Activated T-helper 17 cell treated with anti-CD3 and anti-CD28 coated beads, Interleukin-2, amount 50 U/mL, for 72 hours (primary cell): ENCODE measurements around the gene PDZD2. TPM values are rescaled to one million over a fixed set of nuclear protein-coding genes. Genes with fewer than 3 reads are reported as not detected.
"Not testable (repeated sequence)": the region's sequence is repeated elsewhere in the genome, so short reads cannot be mapped to it uniquely, and the experiment has no call there.

Source experiments
- ATAC-seq: fragments of 150-1000 bp; cut with Tn5 transposase; replicated peaks from 2 replicates; pipeline ENCODE4 v1.10.0; 2021; ENCODE audit warnings: mild to moderate bottlenecking, moderate library complexity
- H3K27ac Mint-ChIP-seq: one replicate; pipeline ENCODE4 v1.8.0; 2022; ENCODE audit warnings: mixed read lengths
- H3K27me3 Mint-ChIP-seq: one replicate; pipeline ENCODE4 v1.8.0; 2022; ENCODE audit warnings: mixed read lengths
- H3K36me3 Mint-ChIP-seq: one replicate; pipeline ENCODE4 v1.8.0; 2022; ENCODE audit warnings: low read depth, mild to moderate bottlenecking, mixed read lengths
- H3K4me1 Mint-ChIP-seq: one replicate; pipeline ENCODE4 v1.8.0; 2022; ENCODE audit warnings: mixed read lengths
- H3K4me3 Mint-ChIP-seq: one replicate; pipeline ENCODE4 v1.8.0; 2022; ENCODE audit warnings: mild to moderate bottlenecking, mixed read lengths
- H3K9me3 Mint-ChIP-seq: one replicate; pipeline ENCODE4 v1.8.0; 2022; ENCODE audit warnings: mixed read lengths
- total RNA-seq, 2 donors: library from RNA; stranded (reverse); gene quantifications; one replicate each; pipeline ENCODE4 v1.2.3, GENCODE V29; 2022

Gene PDZD2
- total RNA-seq, 2 donors from 2014 or later, result 0.53 TPM; not detected in 1

DNA sequence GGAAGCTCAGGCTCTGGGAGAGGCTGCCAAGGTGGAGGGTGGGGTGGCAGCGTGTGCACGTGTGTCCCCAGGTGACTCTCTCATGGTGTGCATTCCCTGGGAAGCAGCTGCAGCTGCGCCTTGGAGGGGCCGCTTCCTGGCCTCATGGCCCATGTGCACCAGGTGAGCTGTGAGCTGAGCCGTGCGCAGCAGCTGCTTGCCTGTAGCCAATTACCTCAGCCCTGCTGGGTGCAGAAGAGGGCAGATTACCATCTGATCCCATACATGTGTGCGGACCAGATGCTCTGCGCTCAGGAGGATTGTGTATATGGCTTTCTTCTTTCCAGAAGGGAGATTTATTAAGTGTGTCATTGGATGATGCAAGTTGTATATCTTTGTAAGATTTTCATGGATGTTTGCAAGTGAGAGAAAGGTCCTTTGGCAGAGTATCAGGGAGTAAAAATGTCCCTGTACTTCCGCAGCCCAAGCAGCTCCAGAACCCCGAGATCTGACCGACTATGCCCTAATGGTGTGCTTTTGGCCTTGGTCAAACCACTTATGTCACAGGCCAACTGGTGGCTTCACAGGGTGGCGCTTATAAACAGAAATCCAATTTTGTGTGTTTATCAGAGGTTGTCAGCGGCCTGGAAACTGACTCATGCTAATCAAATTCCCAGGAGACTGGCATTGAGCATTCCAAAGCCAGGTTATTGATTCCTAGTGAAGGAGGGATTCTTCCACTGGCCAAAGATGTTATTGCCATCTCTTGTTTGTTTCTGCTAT is 305.9 kb downstream of the PDZD2 start:
- Mint-ChIP-seq H3K4me1 (no peaks in the 10 kb centered on the region), H3K27me3 (no peaks in the 10 kb centered on the region), H3K36me3 (no peaks in the 10 kb centered on the region), H3K27ac (no peak overlapping the region), H3K9me3 (no peaks in the 10 kb centered on the region), H3K4me3 (no peak overlapping the region)
- ATAC-seq, result no peak

- Mint-ChIP-seq H3K36me3 (no peaks in the 10 kb centered on the region), H3K27me3 (no peaks in the 10 kb centered on the region), H3K4me3 (no peak overlapping the region), H3K27ac (no peak overlapping the region), H3K4me1 (no peaks in the 10 kb centered on the region), H3K9me3 (no peaks in the 10 kb centered on the region)
- ATAC-seq, result no peak
Observed at GRCh38 chr5:31948006-31948405, 309.1 kb downstream of the PDZD2 start.

GRCh38 chr5:31952067-31952466 is 313.1 kb downstream of the PDZD2 start:
- no peaks in the 10 kb centered on the region for H3K27me3 Mint-ChIP-seq
- H3K27ac Mint-ChIP-seq, result no peak overlapping the region
- ATAC-seq, result no peak
- no peaks in the 10 kb centered on the region for H3K4me1 Mint-ChIP-seq
- H3K4me3 Mint-ChIP-seq, result no peak overlapping the region
- H3K36me3 Mint-ChIP-seq, result no peaks in the 10 kb centered on the region
- no peaks in the 10 kb centered on the region for H3K9me3 Mint-ChIP-seq

DNA sequence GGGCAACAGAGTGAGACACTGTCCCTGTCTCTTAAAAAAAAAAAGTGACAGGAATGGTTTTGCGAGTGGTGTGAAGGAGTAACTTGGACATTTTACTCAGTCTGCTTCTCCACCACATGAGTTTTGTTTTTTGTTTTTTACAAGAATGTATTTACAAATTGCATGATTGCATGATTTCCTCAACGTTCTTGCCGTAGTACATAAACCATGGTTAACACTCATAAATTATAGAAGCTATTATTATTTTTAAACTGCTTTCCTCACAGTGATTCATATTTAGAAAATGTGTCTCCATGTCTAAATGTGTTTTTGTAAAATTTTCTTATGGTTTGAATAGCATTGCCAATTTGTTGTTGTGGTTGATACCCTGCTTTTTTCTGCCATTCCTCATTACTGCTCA is 315.2 kb downstream of the PDZD2 start:
- Mint-ChIP-seq H3K27me3 (no peaks in the 10 kb centered on the region), H3K27ac (no peak overlapping the region), H3K4me1 (no peaks in the 10 kb centered on the region), H3K36me3 (no peaks in the 10 kb centered on the region), H3K9me3 (no peaks in the 10 kb centered on the region), H3K4me3 (no peak overlapping the region)
- ATAC-seq, result no peak

- no peaks in the 10 kb centered on the region for H3K36me3 Mint-ChIP-seq
- peaks cover 7% of the 10 kb centered on the region for H3K27me3 Mint-ChIP-seq
Observed at GRCh38 chr5:31957151-31957550, 318.2 kb downstream of the PDZD2 start.

DNA sequence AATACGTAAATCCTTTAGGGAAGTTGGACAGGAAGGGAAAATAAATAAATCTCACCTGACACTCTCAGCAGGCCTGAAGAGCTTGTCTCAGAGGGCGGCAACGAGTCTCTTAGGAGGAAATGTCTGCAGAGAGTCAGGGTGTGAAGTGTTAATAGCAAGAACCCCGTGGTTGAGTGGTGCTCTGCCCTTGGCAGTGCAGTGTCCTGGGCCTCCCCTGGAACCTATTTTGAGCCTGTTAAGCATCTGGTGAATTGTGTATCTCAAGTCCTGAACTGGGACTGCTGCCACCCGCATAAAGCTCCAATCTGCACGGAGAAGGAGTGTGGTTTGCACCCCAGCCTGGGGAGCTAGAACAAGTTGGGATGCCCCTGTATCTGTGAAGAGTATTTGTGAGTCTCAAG is 323.4 kb downstream of the PDZD2 start:
- Mint-ChIP-seq H3K27ac (no peak overlapping the region), H3K4me1 (no peaks in the 10 kb centered on the region), H3K36me3 (no peaks in the 10 kb centered on the region), H3K9me3 (no peaks in the 10 kb centered on the region), H3K4me3 (no peak overlapping the region), H3K27me3 (peaks cover 12% of the 10 kb centered on the region)
- ATAC-seq, result no peak

More at GRCh38 chr5:31957151-31957550, 318.2 kb downstream of the PDZD2 start:
- Mint-ChIP-seq H3K4me1 (no peaks in the 10 kb centered on the region), H3K9me3 (no peaks in the 10 kb centered on the region), H3K4me3 (no peak overlapping the region), H3K27ac (no peak overlapping the region)
- ATAC-seq, result no peak

DNA sequence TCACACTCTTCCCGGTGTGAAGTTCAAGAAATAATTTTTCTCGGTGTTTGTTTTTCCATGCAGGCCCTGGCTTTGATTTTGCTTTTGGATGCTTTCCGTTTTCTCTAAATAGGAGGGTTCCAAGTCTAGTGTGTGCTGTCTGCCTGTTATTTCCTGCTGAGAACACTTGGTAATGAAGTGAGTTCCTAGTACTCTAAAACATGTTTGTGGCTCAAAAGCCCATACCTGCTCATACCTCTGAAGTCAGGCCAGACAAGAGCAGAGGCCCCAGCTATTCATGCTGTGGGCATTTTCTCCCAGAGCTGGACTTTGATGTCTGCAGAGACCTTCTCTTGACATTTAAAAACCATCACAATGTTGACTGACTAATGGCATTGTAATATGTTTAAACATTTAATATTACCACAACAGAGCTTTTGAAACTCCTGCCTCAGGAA is 324.0 kb downstream of the PDZD2 start:
- no peak for ATAC-seq
- peaks cover 12% of the 10 kb centered on the region for H3K27me3 Mint-ChIP-seq
- H3K4me3 Mint-ChIP-seq, result no peak overlapping the region
- no peaks in the 10 kb centered on the region for H3K36me3 Mint-ChIP-seq
- H3K27ac Mint-ChIP-seq, result no peak overlapping the region
- no peaks in the 10 kb centered on the region for H3K4me1 Mint-ChIP-seq
- H3K9me3 Mint-ChIP-seq, result no peaks in the 10 kb centered on the region

GRCh38 chr5:31963358-31964006 is 324.6 kb downstream of the PDZD2 start:
- Mint-ChIP-seq H3K27ac (no peak overlapping the region), H3K4me3 (no peak overlapping the region), H3K9me3 (no peaks in the 10 kb centered on the region), H3K27me3 (peaks cover 12% of the 10 kb centered on the region), H3K36me3 (no peaks in the 10 kb centered on the region), H3K4me1 (no peaks in the 10 kb centered on the region)
- no peak for ATAC-seq

DNA sequence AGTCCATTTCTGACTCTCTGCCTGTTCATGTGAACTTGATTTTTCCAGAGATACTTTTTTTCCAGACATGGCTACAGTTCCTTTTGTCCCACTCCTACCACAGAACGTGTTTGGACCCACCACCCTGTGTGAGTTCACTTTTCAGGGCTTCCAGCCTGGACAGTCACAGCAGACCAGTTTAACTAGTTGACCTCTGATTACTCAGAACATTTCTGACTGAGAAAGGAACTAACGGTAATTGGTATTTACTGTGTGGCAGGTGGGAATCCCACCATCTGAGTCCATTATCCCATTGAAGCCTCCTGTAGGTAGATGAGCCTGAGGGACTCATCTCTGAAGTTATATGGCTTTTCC is 325.1 kb downstream of the PDZD2 start:
- H3K27me3 Mint-ChIP-seq, result peaks cover 12% of the 10 kb centered on the region
- no peak overlapping the region for H3K27ac Mint-ChIP-seq
- no peak overlapping the region for H3K4me3 Mint-ChIP-seq
- ATAC-seq, result no peak
- no peaks in the 10 kb centered on the region for H3K36me3 Mint-ChIP-seq
- H3K9me3 Mint-ChIP-seq, result no peaks in the 10 kb centered on the region
- no peaks in the 10 kb centered on the region for H3K4me1 Mint-ChIP-seq

DNA sequence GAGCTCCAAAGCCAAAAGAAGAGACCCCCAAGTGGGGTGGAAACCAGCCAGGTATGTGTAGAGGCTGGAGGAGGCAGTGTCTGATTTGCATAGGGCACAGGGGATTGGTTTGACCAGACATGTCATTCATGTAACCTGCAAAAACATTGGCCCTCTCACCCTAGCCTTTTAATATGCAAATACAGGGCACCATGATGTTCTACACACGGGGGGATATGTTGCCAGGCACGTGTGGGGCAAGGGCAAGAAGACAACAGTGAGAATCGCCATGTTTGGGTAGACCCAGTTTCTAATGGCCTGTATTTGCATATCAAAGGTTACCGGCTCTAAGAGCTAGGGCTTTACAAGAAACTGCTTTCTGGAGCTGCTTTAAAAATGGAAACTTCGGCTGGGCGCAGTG is 326.3 kb downstream of the PDZD2 start:
- H3K9me3 Mint-ChIP-seq, result no peaks in the 10 kb centered on the region
- no peaks in the 10 kb centered on the region for H3K36me3 Mint-ChIP-seq
- no peaks in the 10 kb centered on the region for H3K4me1 Mint-ChIP-seq
- no peak for ATAC-seq
- H3K27ac Mint-ChIP-seq, result no peak overlapping the region
- no peak overlapping the region for H3K4me3 Mint-ChIP-seq
- H3K27me3 Mint-ChIP-seq, result peaks cover 9% of the 10 kb centered on the region

- Mint-ChIP-seq H3K27ac (no peak overlapping the region), H3K9me3 (no peaks in the 10 kb centered on the region), H3K36me3 (no peaks in the 10 kb centered on the region), H3K4me3 (no peak overlapping the region), H3K27me3 (peaks cover 5% of the 10 kb centered on the region), H3K4me1 (no peaks in the 10 kb centered on the region)
- no peak for ATAC-seq
Observed at GRCh38 chr5:31966936-31967335, 328.0 kb downstream of the PDZD2 start.

DNA sequence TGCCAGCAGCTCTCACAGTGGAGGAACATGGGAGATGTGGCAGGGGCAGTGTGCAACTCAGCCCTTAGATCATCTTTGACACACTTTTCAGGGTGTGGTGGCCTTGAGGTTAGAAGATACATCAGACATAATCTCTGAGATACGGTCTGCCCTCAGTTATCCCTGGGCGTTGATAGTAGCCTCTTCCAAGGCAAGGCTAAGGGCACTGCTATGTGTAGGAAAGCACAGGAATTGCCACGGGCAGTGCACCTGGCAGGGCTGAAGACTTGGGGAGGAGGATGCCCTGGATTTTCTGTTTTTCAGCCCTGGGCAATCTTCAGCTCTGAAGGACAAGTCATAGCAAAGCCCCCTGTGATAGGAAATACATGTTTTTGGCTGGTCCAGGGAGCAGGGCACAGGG is 328.5 kb downstream of the PDZD2 start:
- ATAC-seq, result no peak
- Mint-ChIP-seq H3K27ac (no peak overlapping the region), H3K27me3 (peaks cover 5% of the 10 kb centered on the region), H3K36me3 (no peaks in the 10 kb centered on the region), H3K4me3 (no peak overlapping the region), H3K9me3 (no peaks in the 10 kb centered on the region), H3K4me1 (peaks cover 2% of the 10 kb centered on the region)

DNA sequence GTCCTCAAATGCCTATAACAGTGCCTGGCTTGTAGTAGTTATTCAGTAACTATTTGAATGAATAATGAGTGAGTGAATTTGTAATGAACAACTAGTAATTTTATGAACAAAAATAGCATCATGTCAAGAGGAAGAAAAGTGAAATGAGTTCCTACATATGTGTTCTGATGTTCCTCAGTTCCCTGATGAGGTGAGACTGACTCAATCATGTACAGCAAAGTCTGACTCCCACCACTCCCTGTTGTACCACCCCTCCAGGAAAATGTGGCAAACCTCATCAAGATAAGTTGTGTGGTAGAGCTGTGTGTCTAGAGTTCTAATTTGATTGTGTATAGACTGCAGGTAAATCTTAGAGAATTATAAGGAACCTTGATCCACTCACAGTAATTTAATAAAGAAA is 333.6 kb downstream of the PDZD2 start:
- Mint-ChIP-seq H3K27ac (no peak overlapping the region), H3K27me3 (no peaks in the 10 kb centered on the region), H3K4me1 (peaks cover 10% of the 10 kb centered on the region), H3K4me3 (peak overlapping the region; percentile 7), H3K36me3 (no peaks in the 10 kb centered on the region), H3K9me3 (peaks cover 3% of the 10 kb centered on the region)
- peak; percentile 75 for ATAC-seq

- ATAC-seq, result peak; percentile 21
- not testable (repeated sequence) for H3K36me3 Mint-ChIP-seq, H3K9me3 Mint-ChIP-seq, H3K27me3 Mint-ChIP-seq, H3K4me3 Mint-ChIP-seq, H3K27ac Mint-ChIP-seq
- H3K4me1 Mint-ChIP-seq, result peaks cover 10% of the 10 kb centered on the region
Observed at GRCh38 chr5:31975189-31975612, 336.3 kb downstream of the PDZD2 start.

DNA sequence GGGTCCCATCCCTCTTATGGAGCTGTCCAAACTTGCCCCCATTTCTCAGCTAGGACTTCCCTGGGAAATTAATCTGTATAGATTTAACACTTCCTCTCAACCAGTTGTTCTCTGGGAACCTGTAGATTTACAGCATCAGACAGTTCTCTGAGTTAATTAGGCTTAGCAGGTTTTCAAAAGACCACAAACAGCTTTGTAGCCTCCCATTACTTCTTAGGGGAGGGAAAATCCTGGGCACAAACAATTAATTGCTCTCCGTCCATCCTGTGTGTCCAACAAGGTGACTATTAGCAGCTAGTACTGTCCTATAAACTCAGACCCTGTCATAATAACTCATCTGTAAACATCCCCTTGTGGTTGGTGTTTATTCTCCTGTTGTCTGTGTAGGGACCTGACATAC is 337.2 kb downstream of the PDZD2 start:
- no peak for ATAC-seq
- peaks cover 3% of the 10 kb centered on the region for H3K9me3 Mint-ChIP-seq
- H3K27me3 Mint-ChIP-seq, result no peaks in the 10 kb centered on the region
- peaks cover 10% of the 10 kb centered on the region for H3K4me1 Mint-ChIP-seq
- H3K27ac Mint-ChIP-seq, result no peak overlapping the region
- H3K36me3 Mint-ChIP-seq, result no peaks in the 10 kb centered on the region
- no peak overlapping the region for H3K4me3 Mint-ChIP-seq
